Medulla oblongata (tissue), 1 donor: ENCODE data around the gene AKIP1.
"Not testable (repeated sequence)": the region's sequence is repeated elsewhere in the genome, so short reads cannot be mapped to it uniquely, and the experiment has no call there.

ENCODE experiments used
- DNase-seq: peaks from one replicate; pipeline ENCODE4 v3.0.0-alpha.2; 2015; ENCODE audit errors: extremely low spot score

The AKIP1 gene

DNA sequence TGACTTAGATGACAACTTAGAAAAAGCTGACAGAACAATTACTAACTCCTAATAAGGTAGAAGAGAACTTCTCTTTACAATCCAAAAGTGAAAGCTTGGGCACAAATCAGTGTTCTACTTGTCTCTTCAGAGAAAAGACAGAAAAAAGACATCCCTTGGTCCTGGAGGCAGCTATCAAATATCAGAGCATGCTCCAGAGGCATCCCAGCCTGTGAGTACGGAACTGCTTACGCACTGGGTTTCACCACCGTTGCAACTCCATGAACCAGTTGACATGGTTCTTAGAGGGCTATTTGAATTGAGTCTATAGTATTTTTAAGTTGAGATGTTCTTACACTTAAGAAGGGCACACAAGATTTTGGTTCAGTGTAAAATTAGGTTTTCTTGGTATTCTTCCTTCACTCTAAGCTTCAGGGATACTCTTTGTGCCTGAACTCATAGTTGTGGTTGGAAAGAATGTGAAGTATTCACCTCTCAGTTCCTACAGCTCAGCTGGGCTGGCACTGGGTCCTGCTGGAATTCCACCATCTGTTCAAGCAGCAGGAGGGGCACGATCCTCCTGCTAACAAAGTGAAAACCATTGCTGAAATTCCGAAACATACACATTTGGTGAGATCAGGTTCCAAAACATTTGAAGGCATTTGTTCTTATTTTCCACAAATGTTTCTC lies 6.3 kb downstream of the AKIP1 start:
- DNase-seq: no peak

DNA sequence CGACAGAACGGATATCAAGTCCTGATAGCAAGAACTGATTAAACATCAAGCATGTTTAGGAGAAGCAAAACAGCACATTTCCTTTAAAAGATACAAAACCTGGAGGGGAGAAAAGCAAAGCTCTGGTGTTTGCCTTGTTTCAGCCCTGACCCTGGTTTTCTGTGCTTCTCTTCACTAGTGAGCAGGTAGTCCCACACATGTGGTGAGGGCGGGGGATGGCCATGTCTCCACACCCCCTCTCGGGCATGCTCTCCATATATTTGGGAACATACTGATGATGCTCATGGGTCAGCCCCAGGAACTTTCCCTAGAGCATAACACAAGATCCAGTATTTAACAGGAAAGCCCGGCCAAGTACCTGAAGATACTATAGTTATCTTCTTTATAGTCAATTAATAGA lies 11.7 kb downstream of the AKIP1 start:
- no peak for DNase-seq

DNA sequence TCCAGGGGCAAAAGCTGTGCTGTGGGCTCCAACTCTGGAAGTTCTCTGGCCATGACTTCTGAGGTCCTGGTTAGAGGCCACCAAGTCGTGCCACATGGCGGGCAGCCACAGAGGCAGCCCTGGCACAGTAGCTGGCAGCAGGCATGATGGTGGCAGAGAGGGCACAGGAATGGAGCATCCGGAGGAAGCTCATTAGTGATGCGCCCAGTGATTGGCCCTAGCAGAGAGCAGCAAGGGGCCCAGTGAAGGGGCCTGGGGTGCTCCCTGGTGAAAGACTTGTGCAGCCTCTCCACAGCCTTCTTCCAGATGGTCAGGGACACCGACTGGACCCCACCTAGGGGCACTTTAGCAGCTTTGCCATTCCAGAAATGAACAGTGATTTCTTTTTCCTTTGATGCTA lies 14.7 kb downstream of the AKIP1 start:
- DNase-seq: no peak

DNA sequence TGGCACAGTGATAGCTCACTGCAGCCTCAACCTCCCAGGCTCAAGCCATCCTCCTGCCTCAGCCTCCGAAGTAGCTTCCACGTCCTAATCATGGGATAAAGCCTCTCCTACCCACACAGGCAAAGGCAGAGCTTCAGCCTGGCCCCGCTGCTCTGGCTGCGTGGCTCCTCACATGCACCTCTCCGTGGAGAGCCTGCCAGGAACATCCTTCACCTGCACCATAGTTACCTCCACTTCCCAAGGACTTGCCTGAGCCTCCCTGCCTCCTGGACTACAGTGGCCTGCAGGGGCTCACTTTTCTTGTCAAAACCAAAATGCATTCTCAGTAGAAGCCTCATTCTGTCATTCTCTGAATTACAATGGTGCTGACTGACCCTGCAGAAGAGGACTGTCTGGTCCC lies 15.2 kb downstream of the AKIP1 start:
- no peak for DNase-seq

DNA sequence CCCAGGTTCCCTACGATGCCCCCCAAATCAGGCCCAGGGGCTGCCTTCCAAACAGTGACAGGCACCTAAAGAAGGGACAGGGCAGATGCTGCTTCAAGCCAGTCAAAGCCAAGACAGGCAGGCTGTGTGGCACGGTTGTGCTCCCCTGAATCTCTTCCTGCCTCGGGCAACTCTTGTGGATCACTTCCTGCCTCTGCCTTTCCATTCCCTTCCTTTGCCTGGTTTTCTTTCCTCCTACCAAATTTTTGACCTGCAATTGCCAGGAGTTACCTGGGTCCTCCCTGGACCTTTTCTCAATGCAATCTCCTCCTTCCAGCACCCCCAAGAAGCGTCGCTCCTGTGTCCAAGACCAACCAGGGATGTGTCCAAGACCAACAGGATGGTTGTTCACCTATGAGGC lies 16.2 kb downstream of the AKIP1 start:
- no peak for DNase-seq

DNA sequence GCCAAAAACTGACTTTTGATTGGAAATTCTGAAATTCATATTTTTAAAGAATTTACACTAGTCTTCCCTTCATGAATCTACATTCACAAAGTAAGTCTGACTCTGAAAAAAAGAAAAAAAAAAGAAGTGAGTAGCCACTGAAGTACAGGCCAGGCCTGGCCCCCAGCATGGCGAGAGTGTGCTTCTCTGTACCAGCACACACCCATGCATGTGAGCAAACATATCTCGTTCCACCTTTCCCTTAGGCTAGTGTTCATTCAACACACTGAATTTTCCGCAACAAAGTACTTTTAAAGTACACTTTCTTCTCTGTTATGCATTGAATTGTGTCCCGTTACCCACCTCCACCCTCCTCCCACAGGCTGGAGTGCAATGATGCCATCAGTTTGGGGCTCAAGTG lies 17.2 kb downstream of the AKIP1 start:
- DNase-seq: no peak

DNA sequence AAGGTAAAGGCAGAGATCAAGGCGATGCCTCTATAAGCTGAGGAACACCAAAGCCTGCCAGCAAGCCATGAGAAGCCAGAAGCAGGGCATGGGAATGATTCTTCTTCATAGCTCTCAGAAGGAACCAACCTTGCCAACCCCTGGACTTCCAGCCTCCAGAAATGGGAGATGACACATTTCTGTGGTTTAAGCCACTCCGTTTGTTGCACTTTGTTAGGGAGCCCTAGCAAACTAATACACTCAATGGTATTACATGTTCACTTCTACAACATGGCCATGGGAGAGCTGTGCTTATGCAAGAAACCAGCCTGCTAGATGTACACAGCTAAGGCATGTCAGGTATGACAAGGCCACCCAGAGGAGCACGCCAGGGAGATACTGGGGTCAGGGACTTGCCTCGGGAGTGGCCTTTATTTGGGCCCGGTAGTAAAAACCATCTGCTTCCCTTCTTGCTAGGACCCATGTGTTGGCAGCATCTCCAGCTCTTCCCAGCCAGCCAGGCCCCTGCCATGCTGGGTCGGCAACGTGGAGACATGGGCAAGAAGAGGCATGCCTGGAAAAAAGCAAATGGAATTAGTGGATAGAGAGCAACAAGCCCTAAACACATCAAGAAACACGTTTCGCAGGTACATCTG lies 18.1 kb downstream of the AKIP1 start:
- DNase-seq: no peak

DNA sequence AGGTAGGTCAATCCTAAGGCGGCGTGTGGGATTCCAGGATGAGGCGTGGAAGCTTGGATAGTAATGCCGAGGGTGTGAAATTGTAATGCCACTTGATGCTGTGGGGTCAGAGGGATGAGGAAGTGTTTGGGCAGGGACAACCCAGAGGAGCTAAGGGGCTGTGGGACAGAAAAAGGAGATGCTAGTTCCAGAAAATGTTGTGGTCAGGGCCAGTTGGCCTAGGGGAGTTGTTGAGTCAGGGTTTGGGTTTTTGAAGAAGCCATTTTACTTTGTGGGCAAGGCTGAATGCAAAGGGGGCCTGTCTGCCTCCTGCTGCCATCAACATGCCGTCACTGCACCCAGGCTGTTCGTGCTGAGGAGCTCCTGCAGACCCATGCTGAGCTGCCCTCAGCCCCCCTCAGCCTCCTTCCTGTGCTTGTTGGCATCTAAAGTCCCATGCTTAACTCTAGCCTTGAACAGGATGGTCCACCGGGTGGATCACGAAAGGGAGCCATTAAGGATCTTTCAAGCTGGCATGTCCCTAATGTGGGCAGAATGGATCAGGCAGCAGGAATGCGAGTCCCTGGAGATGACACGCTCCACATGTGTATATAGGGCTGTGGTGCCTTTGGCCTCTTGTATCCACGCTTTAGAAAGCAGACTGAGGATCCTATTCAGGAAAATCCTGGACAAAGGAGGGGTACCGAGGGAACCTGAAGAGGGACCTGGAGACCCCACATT lies 19.6 kb downstream of the AKIP1 start:
- no peak for DNase-seq

DNA sequence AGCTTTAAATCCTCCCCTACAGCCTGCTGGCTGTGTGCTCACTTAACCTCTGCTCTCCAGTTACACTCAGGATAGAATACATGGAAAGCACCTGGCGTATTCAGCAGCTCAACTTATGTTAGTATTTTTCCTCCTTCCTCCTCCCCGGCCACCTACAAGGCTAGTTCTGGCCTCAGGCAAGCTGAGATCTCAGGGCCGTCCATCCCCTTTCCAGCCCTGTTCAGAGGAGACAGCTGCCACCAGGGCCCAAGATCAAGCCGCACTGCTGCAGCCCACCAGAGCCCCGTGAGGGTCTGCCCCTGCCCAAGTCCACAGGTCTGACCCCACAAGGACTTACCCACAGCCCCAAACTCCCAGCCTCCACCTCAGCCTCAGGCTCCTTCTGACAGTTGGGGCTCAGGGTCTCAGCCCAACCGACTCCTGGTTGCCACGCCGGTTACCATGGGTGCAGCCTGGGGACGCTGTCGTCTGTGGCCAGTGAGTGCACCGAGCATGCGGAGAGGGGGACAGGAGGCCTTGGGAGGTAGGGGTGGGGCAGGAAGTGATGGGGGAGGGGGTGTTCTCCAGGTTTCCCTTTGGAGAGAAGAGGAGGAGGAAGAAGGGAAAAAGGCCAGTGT lies 21.7 kb downstream of the AKIP1 start, which contains the start of gene C11orf16:
TSS of gene C11orf16 (minus strand) at position 384 of the 617 bp plus-strand sequence. CDS start 639 bp downstream, outside the sequence.
- DNase-seq: no peak

DNA sequence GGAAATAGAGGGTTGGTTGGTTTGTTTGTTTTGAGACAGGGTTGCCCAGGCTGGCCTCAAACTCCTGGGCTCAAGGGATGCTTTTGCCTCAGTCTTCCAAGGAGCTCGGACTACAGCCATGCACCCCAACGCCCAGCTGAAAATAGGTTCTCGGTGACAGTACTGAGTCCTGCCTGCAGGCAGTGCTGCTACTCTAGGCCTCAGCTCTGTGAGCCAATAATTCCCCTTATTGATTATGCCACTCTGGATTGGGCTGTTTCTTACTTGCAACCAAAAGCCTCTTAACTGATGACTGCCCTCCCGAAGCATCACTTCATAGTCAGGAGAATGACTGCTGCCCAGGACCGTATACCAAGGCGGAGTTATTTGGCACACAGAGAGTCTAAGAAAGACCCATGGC lies 22.9 kb downstream of the AKIP1 start:
- no peak for DNase-seq

DNA sequence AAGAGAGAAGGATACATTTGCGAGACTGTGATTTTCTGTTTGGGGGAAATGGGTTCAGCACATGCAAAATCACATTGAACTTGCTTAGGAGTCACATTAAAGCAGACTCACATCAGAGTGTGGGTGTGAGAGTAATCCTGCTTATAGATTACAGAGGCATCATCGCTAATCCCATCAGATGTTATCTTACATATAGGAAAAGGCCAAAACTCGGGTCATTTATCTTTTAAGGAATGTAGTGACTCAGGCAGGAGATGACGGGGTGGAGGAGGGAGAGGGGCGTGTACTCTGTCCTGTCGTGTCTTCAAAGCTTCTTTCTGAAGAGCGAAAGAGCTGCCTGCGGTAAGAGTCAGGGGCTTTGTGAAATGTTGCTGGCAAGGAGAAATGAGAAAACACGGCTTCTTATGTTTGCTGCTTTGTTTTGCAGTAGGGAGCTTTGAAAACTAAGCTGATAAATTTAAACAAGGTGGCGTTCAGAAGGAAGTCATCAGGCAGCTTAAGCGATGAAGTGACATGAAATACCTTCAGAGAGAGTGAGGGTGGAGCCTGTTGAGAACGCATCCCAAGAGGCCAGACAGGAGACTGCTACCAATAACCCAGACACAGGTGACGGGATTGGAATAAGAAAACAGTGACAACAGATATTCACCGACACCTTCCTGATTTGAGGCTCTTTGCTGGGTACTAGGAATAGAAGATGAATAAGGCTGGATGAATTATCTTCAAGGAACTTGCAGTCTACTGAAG lies 23.9 kb downstream of the AKIP1 start:
- no peak for DNase-seq

DNA sequence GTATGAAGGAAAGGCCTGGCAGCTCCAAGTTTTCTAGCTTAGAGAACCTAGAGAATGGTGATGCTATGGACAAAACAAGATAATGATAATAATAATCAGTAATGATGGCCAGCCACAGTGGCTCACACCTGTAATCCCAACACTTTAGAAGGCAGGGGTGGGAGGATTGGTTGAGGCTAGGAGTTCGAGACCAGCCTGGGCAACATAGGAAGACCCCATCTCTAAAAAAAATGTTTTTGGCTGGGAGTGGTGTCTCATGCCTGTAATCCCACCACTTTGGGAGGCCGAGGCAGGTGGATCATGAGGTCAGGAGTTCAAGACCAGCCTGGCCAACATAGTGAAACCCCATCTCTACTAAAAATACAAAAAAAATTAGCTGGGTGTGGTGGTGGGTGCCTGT lies 24.8 kb downstream of the AKIP1 start:
- not testable (repeated sequence) for DNase-seq

DNA sequence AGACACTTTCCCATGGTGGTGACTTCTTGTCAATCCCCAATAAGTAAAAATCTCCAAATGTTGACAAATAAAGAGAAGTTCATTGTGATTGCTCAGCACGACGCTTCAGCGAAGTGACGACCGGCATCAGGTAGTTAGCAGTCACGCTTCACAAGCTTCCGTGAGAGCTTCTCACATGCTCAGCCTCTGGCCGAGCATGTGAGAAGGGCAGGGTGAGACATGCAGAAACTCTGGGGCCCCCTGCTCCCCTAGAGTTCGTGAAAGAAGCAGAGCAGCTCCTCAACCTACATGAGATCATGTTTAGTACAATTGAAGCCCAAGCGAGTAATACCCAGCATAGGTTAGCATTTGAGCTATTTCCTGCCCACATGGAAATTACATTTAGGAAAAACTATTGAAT lies 26.2 kb downstream of the AKIP1 start:
- no peak for DNase-seq

DNA sequence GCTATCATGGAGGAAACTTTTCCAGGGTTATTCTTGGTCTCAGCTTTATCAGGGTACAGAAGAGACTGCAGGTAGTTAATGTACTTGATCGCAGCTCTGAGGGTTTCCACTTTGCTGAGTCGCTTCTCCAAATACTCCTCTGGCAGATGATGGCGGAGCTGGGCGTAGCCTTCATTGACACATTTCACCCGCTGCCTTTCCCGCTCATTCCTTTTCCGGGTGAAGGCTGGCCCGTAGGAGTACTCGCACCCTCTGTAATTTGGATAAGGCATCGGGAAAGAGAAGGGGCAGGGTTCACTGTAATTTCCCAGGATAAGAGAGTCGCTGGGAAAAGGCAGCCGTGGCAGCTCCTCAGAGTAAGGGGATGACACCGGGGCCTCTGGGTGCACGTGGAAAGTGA lies 26.7 kb downstream of the AKIP1 start:
- DNase-seq: no peak

DNA sequence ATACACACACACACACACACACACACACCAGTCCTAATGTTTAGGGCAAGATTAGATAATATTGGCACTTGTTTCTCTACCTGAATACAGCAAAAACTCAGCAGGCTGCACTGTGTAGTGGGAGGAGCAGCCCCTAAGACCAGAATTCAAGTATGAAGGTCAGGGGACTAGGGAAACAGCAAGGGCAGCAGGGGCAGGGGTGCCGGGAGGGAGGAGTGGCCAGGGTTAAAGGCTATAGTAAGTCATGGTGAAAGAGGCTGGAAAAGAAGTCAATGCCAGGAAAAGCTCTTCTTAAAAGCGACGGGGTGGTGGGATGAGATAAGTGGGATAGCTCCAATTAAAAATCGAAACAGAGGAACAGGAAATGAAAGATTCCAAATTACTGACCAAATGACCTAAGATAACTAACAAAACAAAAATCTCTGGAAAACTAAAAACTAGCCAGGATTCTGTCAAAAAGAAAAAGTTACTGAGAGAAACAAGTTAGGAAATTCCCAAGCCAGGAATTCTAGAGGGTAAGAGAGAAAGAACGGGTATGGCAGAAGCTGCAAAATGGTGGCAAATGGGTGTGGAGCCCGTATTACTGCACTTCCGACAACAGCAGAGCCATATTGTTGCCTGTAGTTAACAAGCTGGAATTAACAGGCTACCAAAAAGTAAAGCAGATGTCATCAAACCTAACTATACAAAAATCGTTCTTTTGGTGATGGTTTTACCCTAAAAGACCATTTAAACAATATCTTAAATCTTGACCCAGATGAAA lies 30.5 kb downstream of the AKIP1 start:
- DNase-seq: no peak

DNA sequence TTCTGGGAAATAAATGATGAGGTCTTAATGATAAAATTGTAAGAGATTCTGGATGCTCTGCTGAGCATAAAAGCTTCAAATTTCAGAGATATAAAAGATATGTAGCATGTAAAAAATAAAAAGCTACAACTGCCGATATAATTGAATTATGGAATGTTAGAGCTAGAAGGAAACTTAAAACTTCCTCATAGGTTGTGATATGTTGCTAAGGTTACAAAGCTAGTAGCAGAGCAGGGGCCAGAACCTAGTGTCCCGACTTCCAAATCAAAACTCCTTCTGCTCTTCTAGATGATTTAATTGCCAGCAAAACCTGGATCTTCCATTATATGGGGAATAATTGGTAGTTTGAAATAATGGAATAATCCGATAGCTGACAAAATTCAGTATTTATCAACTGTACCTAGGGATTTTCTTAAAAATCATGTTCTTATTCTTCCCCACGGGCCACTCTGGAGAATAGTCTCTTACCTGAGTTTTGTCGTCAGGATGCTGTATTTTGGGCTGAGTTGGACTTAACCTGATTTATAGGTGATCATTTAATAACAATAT lies 31.6 kb downstream of the AKIP1 start, which contains the start of gene ASCL3:
TSS of gene ASCL3 (minus strand) at position 499 of the 549 bp plus-strand sequence. CDS start 4,855 bp downstream, outside the sequence.
- DNase-seq: no peak

DNA sequence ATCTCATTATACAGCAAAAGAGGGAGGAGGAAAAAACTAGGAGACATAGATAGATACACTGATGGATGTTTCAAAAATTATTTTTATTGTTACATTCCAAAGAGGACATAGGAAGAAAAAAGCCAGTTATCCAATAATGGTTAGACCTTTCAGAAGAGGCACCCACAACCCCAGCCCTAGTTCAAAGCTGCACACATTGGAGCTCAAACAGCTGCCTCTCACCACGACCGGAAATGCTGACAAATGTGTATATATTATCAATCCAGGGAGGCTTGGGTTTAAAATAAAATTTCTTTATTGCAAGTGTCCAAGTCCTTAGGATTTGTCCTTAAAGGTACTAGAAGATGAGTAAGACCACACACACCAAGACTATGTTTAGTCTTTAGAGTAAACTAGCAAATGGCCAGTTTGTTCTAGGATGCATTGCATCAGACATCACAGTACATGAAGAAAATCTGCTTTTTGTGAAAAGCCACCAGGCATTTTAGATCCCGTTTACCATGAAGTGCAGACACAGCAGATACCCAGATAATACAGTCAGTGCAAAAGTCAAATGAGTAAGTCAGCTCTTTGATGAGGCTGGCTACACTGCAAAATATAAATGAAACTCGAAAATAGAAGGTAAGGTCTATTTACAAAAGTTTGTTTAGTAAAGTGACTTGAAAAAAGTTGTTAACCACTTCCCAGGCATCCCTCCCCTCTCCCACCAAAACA lies 36.4 kb downstream of the AKIP1 start:
- DNase-seq: no peak

DNA sequence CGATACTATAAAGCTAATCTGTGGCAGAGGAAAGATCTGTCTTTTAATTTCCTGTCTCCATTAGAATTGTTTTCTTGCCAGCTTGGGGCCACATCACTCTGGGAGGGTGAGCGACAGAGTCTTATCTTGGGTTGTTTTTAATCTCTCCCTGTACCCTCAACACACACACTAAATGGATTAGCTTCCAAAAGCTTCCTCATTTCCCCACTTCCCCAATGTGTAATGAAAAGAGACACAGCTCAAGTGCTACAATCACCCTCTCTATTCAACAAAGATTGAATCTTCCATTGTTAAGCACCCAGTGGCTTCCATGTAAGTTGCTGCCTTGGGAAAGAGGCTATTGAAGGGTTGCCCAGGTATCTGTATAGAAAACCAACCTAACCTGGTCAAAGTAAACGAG lies 37.9 kb downstream of the AKIP1 start:
- no peak for DNase-seq

DNA sequence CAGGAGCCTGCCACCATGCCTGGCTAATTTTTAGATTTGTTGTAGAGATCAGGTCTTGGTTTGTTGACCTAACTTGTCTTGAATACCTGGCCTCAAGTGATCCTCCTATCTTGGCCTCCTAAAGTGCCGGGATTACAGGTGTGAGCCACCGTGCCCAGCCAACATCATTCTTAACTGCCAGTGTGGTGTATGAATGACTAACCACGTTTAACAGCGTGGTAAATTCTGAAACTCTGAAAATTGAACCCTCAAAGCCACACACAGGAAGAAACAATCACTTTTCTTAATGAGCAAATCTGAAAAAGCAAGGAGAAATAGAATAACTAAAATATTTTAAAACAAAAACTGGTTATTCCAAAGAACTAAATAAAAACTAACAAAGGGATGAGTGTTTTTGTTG lies 45.9 kb downstream of the AKIP1 start:
- no peak for DNase-seq

DNA sequence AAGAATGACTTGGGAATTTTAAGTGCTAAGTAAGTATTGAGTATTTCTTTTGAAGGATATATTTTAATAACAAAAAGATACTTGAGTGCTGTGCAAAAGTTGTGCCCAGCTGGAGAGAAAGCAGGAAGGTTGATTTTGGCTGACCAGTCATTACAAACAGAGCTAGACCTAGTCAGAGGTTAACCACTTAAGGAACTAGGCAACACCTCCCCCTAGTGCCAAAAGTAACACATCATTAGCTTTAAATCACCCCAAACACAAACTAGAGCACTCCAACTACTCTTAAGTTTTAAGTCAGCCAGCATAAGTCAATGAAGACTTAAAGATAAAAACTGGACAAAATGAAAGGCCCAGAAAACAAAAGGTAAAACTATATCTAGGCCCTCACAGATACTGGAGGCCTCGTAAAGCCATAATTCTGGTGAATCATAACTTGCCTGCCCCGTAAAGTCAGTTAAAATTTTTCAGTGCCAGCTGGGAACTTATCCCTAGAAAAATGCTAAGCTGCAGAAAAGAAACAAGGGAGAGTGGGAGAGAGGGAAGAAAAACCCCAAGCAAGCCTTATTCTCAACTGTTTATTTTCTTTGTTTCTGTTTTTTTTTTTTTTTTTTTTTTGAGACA lies 48.7 kb downstream of the AKIP1 start:
- DNase-seq: peak; percentile 80
